Fibroblast of lung (primary cell): ENCODE results near the gene F2RL3. TPM values are rescaled to one million over a fixed set of nuclear protein-coding genes. Genes with fewer than 3 reads are reported as not detected.

Experiments used
- DNase-seq, 2 donors: peaks; one replicate each; pipeline versions ENCODE4 v3.0.0 to v3.0.0-alpha.2; 2010; ENCODE audit warnings: low read depth in 2 of 2
- H2AFZ ChIP-seq: 2 replicates; pipeline ENCODE4 v1.5.1; 2012; ENCODE audit warnings: low read length, control low read depth, inconsistent platforms
- H3K27ac ChIP-seq: 2 replicates; pipeline ENCODE4 v1.5.1; 2011; ENCODE audit warnings: low read length, control low read depth; ENCODE audit not compliant: insufficient read depth
- H3K27me3 ChIP-seq: 2 replicates; pipeline ENCODE4 v1.5.1; 2011; ENCODE audit warnings: mild to moderate bottlenecking, low read length; ENCODE audit not compliant: control insufficient read depth, insufficient read depth
- H3K36me3 ChIP-seq: 2 replicates; pipeline ENCODE4 v1.5.1; 2011; ENCODE audit warnings: low read length; ENCODE audit not compliant: control insufficient read depth, insufficient read depth
- H3K4me1 ChIP-seq: 2 replicates; pipeline ENCODE4 v1.5.1; 2011; ENCODE audit warnings: low read length; ENCODE audit not compliant: control insufficient read depth, insufficient read depth; ENCODE audit errors: extremely low read depth
- H3K4me2 ChIP-seq: 2 replicates; pipeline ENCODE4 v1.5.1; 2011; ENCODE audit warnings: low read length, control low read depth; ENCODE audit not compliant: insufficient read depth; ENCODE audit errors: extremely low read depth
- H3K4me3 ChIP-seq, 4 experiments: fragments of 200-600 bp in 1 of 4; sonication (generic) in 1 of 4; replicated peaks in 1 of 4; 2 replicates each; pipeline ENCODE4 v1.5.1; 2011 to 2016; ENCODE audit warnings: low read length in 4 of 4, low read depth in 3 of 4, mild to moderate bottlenecking in 3 of 4, control low read depth in 2 of 4, inconsistent platforms in 1 of 4, mixed read lengths in 1 of 4; ENCODE audit not compliant: insufficient read depth in 1 of 4; ENCODE audit errors: control extremely low read depth in 1 of 4
- H3K79me2 ChIP-seq: 2 replicates; pipeline ENCODE4 v1.5.1; 2012; ENCODE audit warnings: mild to moderate bottlenecking, low read length, inconsistent platforms; ENCODE audit not compliant: control insufficient read depth, insufficient read depth
- H3K9ac ChIP-seq: 2 replicates; pipeline ENCODE4 v1.5.1; 2011; ENCODE audit warnings: mild to moderate bottlenecking, low read length, control low read depth; ENCODE audit not compliant: insufficient read depth
- H3K9me3 ChIP-seq: 2 replicates; pipeline ENCODE4 v1.5.1; 2012; ENCODE audit warnings: low read depth, low read length; ENCODE audit not compliant: control insufficient read depth, insufficient read depth
- H4K20me1 ChIP-seq: 2 replicates; pipeline ENCODE4 v1.5.1; 2011; ENCODE audit warnings: low read length; ENCODE audit not compliant: control insufficient read depth, insufficient read depth; ENCODE audit errors: extremely low read depth
- CTCF ChIP-seq, 2 donors: IDR thresholded peaks in 1 of 2; conservative IDR thresholded peaks in 1 of 2; 1 replicate in 1 of 2; 2 replicates in 1 of 2; pipeline ENCODE4 v1.5.1; 2011 to 2012; ENCODE audit warnings: low read length in 2 of 2, control low read depth in 1 of 2, inconsistent platforms in 1 of 2, low read depth in 1 of 2, mild to moderate bottlenecking in 1 of 2
- EZH2 ChIP-seq: IDR thresholded peaks from 2 replicates; pipeline ENCODE4 v1.5.1; 2012; ENCODE audit warnings: low read length, control low read depth, mild to moderate bottlenecking; ENCODE audit errors: missing control alignments
- polyA plus RNA-seq, 2 donors: library from polyadenylated mRNA; depleted of rRNA in 1 of 2; stranded (reverse) in 1 of 2; unstranded in 1 of 2; fragments of >200 nt; gene quantifications; 2 replicates each; pipeline ENCODE4 v1.2.1, GENCODE V29; 2011 to 2012; ENCODE audit warnings: missing spikeins in 1 of 2
- total RNA-seq: library from RNA; depleted of rRNA; stranded (reverse); fragments of >200 nt; gene quantifications from 2 replicates; pipeline ENCODE4 v1.2.1, GENCODE V29; 2014

F2RL3 gene
- total and polyA plus RNA-seq, 2 donors (not counting 1 experiment from before 2014, with no cell fraction given): under 0.01 to 0.01 TPM

- DNase-seq: peak in 1 of 2 donors; percentile 20
- H4K20me1 ChIP-seq: no peaks in the 10 kb centered on the region
- no peak overlapping the region for H3K27ac ChIP-seq
- H3K4me2 ChIP-seq: no peak overlapping the region
- H3K36me3 ChIP-seq: no peaks in the 10 kb centered on the region
- no peaks in the 10 kb centered on the region for H3K9me3 ChIP-seq
- H2AFZ ChIP-seq: no peak overlapping the region
- TF ChIP-seq EZH2 (no peak), CTCF (conservative IDR thresholded peaks at IDR 0.05 in 1 of 2, IDR thresholded peaks at IDR 0.05 in 1 of 2; ENCODE audit: low read depth in 1 of 2, low read length in 2 of 2) (no peak)
- peaks cover 2% of the 10 kb centered on the region for H3K27me3 ChIP-seq
- no peaks in the 10 kb centered on the region for H3K79me2 ChIP-seq
- H3K4me1 ChIP-seq: no peaks in the 10 kb centered on the region
- no peak overlapping the region for H3K4me3 ChIP-seq
- no peak overlapping the region for H3K9ac ChIP-seq
These were observed 6.8 kb downstream of the F2RL3 start for GRCh38 chr19:16895467-16896145.

GRCh38 chr19:16896146-16897028 lies 7.6 kb downstream of the F2RL3 start:
- Histone ChIP-seq H3K27me3 (peaks cover 2% of the 10 kb centered on the region), H4K20me1 (no peaks in the 10 kb centered on the region), H3K79me2 (no peaks in the 10 kb centered on the region), H3K9me3 (no peaks in the 10 kb centered on the region), H3K9ac (peak overlapping the region; percentile 53), H3K4me2 (peak overlapping the region; percentile 92), H3K27ac (no peak overlapping the region), H3K36me3 (no peaks in the 10 kb centered on the region), H3K4me3 (peak overlapping the region; percentile 40 to 62 (median 44)), H2AFZ (no peak overlapping the region), H3K4me1 (no peaks in the 10 kb centered on the region)
- DNase-seq: no peak
- TF ChIP-seq CTCF (conservative IDR thresholded peaks at IDR 0.05 in 1 of 2, IDR thresholded peaks at IDR 0.05 in 1 of 2; ENCODE audit: low read depth in 1 of 2, low read length in 2 of 2) (no peak), EZH2 (no peak)
